Activated naive CD4-positive, alpha-beta T cell (primary cell): ENCODE data around the gene FOXP1.

Experiments used
- DNase-seq, 4 experiments: peaks; one replicate each; lab custom pipeline; 2025; lab: John Stamatoyannopoulos, UW

FOXP1 gene

DNA sequence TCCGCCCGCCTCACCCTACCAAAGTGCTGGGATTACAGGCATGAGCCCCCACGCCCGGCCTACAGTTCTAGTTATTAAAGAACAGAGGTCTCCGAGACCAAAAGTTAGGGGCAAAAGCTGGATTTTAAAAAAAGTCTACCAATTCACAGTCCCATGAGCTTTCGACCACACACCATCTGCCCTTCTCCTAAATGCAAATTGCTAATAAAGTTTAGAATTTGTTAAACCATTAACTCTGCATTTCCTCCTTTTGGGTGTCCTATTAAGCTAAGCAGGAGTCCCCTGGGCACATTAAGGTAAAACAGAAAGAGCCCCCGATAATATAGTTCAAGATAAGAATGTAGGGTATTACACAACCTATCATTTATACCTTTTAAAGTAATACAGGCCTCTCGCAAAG lies 322.7 kb downstream of the FOXP1 start:
- DNase-seq = no peak

DNA sequence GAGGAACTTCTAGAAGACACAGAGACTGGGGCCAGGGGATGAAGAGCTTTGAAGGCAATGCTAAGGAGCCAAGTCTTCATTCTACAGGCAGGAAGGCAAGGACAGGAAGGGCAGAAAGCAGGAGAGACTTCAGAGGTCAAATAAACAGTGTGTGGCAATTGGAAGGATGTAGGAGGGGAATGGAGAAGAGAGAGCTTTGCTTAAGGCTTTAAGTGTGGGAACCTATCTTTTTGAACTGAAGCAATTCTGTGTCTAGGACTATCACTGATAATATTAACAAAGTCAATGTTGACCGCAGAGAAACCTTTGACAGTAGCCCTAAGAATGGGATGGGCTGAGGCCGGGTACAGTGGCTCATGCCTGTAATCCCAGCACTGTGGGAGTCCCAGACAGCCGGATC lies 325.0 kb downstream of the FOXP1 start:
- no peak for DNase-seq

DNA sequence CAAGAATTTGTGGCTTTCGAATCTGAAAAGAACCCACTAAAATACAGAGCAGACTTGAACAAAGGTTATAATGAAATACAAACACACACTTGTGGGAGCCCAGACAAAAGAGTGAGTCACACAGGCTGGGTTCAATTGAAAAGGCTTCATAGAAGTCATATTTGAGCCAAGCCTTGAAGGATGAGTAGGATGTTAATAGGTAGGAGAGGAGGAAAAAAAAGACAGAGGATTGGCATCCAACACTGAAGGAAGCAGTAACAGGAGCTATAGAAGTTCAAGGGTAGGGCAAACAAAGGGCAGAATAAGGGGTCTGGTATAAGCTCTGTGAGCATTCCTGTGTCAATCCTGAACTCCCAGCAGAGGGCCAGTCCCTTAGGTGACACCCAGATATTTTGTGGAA lies 325.4 kb downstream of the FOXP1 start:
- DNase-seq = no peak

DNA sequence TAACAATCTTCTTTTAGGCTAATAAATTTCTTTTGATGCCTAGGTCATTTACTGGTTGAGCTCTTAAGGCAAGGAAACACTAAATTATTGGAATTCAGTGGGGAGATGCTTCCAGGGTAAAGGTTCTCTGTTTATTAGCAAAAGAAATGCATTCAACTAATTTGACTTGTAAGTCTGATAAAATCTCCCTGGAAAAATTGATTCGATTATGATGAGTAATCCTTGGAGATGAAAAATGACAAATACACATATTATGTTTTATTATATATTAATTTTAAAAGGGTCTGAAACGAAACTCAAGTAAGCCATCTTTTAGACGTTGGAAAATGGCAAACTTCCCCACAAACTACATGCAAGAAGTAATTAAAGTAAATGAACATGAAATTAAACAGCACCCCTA lies 328.0 kb downstream of the FOXP1 start:
- DNase-seq = no peak

DNA sequence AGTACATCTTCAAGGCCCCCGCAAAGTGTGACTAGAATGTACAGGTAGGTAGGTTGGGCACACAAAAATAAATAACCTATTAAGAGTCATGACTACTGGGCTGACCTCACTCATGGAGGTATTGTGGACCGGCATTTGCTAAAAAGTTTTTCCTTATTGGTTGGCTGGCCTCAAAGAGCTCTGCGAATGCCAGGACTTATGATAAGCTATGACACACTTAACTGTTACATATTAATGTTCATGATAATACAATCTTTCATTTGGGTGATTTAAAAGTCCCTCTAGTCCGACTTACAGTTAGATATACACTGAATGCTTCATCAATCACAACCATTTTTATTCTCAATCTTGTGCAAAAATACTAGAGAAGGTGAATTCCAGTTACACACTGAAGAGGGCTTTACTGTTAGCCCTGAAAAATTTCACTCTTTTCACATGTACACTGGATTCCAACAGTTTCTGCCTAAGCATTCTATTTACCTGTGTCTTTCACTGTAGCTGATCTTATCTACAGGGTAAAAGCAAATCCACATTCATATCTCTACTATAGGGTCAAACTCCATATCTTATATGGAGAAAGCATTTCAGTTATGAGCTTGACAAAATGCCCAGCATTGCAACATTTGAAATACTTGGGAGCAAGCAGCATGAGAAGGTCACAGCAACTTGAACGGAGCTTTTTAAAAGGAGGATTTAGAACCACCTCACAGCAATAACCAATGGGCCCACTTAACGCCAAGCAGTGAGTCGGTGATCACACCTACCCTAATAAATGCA lies 329.1 kb downstream of the FOXP1 start:
- DNase-seq = no peak

DNA sequence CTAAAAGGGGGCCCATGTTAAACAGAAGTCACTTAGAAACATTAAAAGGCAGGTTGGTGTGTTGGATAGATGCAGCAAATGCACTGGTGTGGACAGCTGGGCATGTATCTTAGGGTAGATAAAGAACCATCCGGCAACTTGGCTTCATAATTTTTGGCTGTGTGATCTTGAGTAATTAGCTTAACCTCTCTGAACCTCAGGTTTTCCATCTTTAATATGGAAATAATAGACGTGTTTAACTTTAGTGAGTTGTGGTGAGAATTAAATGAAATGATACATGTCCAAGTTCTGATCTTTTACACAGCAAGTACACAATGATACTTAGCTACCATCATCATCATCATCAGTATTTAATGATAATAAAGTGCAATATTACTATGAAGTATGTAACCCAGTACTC lies 330.4 kb downstream of the FOXP1 start:
- DNase-seq = no peak

DNA sequence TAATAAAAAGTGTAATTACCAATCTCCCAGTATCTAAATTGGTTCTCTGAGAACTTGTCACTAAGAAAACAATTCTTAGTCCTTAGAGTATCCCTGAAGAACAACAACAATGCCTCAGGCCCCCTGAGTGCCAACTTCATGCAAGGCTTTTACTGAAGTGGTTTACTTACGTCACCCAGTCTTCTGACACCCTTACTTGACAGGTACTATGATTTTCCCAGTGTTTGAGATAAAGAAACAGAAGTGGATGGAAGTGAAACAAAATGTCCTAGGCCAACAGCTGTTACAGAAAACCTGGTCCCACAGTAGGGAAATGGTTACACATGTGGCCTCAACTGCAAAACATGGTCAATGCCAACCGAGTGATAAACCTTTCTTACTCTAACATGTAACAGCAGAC lies 331.1 kb downstream of the FOXP1 start:
- DNase-seq = no peak

DNA sequence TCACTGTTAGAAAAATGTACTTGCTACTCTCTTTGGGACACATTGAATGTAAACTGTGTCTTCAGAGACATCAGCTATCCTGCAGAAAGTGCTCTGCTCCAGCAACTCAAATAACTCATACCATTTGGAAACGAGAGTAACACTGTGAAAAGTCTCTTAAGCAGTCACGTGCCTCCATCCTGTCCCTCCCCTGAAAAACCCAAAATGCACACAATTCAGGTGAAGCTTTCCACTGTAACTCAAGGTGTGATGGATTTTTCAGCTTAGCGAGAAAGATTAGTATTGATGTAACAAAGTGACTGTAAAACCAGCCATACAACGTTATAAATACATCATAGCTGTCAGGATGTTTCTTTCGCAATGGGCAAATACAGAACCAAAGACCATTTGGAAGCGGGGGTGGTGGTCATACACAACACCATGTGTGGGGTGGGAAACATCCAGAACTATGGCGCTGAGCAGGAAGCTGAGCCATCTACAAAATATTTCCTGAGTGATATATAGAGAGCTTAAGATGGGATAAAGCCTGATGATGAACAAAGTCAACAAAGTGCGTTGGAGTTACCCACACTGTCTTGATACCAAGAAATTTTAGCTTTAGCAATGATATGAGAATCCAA lies 332.3 kb downstream of the FOXP1 start:
- DNase-seq = no peak

DNA sequence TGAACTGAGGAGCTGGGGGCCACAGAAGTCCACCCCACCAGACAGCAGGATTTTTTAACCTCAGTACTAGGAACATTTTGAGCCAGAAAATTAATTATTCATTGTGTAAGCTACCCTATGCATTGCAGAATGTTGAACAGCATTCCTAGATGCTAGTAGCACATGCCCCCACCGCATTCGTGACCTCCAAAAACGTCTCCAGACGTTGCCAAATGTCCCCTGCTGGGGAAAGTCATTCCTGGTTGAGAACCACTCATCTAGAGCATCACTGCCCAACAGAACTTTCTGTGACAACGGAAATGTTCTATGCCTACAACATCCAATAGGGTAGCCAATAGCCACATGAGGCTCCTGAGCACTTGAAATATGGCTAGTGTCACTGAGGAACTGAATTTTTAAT lies 333.5 kb downstream of the FOXP1 start:
- DNase-seq = no peak

DNA sequence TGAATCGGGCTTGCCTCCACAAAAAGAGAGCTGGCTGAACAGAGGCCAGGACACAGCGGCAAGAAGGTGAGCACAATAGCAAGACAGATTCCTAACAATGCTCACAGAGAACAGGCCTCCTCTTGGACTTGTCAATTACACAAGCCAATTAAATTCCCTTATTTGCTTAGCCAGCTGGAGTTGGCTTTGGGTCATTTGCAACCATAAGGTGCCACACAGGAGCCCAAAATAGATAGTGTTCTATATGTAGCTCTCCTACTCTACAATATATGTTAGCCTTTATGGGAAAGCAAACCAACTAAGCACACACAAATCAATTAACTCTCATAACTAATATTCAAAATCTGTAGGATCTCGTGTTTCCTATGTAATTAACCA lies 335.6 kb downstream of the FOXP1 start:
- no peak for DNase-seq

DNA sequence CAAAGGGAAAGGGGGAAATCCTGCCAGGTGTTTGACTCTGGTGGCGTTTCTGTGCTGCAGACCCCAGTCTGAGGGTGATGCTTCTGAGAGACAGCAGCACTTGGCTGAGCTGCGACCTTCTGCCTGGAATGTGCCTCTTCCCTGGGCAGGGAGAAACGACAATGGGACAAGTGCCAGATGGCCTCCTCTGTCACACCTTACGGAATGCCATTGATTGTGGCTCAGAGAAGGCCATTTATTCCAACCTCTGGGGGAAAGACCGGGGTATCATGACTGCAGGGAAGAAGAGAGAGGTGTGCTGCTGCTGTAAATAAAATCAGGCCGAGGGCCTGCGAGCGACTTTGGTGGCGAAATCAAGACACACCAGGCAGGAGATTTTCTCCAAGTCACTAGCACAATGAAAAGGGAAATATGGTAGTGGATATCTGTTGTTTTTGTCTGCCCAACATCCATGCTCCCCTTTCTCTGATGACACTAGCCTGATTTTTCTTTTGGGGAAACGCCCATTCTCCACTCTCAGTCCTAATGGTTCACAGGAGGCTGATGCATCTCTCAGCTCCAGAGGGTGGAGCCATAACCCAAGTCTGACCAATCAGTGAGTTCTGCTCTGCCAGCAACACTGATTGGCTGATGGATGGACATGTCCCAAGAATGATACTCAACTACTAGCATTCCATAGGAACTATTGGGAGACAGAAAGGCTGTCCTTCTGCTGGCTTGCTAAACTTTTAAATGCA lies 336.1 kb downstream of the FOXP1 start:
- DNase-seq = no peak

DNA sequence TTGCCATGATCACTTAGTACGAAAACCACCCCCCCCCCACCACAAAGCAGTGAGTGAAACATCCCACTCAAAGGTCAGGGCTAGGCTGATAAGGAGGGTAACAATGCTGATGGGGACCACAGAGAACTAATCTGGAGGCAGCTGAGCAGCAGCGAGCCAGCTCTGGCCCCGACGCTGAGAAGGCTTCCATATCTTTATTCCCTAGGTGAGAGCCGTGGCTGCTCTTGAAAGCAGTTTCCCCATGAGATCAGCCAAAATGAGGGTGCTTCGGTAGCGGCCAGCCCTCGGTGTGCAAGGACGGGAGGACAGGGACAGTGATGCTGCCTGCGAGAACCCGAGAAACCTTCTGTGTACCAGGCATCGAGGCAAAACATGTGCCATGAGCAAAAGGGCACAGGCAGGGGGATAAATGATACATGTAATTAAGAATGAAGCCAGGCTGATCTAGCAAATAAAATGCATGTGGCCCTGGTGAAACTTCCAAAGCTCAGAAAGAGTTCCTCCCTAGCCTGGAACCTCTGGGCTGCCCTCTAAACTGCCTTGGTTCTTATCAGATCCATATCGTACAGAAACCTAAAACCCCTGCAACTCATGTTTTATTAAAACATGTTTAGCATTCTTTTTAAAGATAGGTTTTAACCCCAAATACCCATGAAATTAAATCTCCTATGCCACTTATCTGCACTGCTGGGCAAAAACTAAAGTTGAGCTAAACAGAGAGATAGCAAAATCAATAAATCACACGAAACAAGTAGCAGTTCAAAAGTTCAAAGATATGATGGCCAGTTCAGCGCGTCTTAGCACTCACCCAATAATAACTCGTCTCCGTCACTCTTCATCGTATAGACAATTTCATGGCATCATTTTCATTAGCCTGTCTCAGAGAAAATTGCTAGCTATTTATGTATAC lies 337.3 kb downstream of the FOXP1 start:
- no peak for DNase-seq

DNA sequence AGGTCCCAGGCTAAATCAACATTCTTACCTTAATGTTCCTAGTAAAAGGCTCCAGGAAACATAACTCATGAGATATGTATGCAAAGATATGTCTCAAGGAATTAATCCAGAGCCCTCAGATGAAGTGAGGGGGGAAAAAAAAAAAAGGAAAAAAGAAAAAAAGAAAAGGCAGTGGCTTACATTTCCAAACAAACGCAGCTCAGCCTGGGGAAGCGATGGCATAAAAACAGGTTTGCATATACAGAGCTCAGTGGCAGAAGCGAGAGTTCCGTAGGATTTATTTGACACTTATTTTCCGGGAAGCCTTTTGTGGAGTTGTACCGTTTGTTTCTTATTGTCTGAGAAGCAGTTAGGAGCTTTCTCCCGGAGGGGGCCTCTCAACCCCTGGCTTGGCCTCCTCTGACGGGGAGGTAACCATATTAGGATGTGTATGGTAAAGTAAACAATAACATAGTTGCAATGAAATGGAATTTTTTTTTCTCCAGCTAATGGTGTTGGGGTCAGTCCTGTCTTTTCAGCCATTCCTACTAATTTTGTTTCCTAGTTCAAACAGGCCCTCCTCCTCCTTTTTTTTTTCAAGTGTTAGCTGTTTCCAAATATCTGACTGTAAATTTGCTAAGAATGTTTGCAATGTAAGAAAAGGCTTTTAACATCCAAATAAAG lies 338.6 kb downstream of the FOXP1 start:
- no peak for DNase-seq

DNA sequence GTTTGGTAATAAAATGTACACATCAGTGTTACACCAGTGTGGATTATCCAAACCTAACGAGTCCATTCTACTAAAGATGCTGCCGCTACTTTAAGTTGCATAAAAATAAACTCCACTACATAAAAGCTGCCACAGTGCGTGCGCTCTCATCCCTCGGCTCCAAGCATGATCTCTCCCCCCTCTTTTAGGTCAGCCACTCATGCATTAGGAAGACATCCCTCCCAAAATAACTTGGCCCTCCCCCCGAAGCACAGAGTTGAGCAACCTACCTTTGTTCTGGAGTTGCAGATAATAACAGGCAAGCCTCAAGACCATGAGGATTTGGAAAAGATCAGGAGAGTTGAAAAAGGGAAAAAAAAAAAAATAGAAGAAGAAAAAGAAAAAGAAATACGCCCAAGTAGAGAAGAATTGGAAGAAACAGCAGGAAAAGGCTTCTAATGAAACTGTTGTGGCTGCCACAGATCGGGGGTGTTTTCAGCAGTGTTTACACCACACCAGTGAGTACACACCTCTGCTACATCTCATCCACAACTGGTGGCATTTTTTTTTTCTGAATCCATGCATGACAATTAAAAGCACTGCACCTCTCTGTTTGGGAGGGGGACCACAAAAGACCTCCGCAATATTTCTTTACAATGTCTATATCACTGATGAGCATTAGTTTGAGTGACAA lies 339.2 kb downstream of the FOXP1 start:
- DNase-seq = no peak

DNA sequence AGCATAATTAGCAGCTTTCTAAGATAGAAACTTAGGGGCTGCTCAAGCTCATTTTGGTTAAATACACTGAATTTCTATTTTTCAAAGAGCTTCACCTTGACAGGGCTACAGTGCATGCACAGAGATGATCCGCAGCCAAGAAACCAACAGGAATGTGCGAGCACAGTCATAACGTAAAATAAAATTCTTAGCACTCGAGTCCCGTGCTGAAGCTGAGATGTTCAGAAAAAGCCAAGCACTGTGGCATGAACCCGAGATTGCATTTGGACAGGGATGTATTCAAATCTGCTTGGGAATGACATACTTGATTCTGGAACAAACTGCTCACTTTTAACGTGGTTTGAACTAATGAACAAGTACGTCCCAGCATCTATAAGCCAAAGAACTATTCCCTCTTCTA lies 340.3 kb downstream of the FOXP1 start:
- no peak for DNase-seq

DNA sequence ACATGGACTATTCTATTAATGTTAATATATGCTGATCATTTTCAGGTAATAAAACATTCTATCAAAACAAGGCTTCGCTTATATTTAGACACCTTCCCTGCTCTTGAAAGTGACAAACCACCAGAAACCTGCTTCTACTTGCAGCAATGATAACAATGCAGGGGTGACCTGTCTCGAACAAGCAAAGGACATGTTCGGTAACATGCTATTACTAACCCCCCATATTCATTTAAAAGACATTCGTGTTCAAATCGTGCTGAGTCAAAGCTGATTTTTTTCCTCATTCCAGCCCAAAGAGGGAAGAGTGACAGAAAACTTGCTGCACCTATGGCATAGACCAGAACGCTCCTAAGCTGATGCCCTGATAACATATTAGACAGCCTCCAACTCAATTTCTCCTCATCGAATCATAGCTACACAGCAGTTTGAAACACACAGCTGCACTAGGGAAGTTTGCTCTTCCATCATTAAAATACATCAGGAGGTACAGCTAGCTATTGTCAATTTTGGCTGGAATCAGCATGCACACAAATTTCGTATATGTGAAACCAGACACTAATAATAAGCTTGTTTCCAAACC lies 341.5 kb downstream of the FOXP1 start:
- no peak for DNase-seq

DNA sequence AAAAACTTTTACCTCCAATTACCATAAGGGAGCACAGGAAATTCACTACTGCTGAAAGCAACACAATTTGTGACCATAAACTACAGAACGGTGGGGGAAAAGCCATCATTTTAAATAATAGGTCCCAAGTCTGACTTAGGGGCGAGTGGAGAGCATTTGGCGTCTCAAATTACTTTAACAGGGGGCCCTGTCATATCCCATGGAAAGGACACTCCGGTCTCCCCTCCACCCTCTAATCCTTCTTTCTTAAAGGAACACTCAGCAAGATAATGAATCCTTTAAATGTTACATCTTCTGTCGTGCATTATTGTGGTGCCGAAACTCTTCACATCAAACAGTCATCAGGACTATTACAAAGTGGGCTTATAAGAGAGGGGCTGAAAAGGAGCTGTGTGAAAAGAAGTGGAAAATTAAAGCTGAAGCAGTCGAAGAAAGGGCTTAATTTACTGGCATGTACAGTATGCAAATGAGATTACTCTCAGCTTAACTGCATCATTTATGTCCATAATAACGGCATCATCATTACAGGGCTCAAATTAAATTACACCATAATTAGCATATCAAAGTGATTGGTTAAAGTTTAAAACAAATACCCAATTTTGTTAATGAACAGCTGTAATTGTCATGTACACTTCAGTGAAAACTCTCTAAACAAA lies 342.2 kb downstream of the FOXP1 start:
- DNase-seq = no peak

DNA sequence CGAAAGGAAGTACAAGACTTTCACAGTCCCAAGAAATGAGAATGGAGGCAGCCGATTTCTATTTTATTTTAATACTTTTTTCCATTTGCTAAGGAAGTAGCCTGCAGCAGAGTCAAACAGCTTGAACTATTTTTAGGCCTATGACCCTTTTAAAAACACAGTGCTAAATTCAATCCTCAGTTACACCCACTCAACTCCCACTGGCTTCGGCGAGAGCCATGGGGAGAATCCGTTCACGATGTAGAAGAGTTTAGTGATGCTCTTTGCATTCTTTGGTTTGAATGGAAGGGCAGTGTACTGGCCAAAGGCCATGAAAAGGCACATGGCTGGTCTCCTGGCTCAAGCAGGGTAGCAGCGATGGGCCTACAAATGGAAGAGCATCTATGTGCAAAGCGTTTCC lies 343.5 kb downstream of the FOXP1 start:
- DNase-seq = no peak

DNA sequence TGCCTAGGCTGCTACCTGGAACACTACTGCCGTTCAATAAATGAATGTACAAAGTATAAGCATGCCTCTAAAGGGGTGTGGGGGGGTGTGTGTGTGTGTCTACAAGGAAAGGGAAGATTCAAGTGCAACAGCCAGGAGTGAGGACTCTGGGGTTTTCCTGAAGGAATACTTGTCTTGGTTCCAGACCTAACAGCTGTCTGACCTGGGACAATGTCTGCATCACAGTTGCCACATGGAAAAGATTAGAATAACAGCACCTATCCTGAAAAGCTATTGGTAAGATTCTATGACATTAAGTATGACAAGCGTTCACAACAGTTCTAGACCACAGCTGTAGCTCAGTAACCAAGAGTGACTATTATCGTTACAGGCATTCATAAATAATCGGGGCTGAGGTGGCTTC lies 345.2 kb downstream of the FOXP1 start:
- DNase-seq = no peak

DNA sequence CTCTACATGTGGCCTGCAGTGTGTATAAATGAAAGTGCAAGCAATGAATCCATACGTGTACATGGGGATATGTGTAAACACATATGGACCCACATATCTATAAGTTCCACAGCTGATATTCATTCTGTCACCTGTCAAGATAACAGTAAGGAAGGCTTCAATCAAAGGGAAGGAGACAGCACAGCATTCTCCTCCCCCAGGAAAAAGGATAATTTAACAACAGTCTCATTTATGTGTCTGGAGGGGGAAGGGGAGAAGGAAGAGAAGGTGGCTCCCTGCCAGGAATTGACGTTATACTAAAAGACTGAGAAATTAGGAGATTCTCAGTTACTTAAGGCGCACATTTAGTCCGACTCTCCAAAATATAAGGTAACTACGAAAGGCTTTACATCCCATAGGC lies 345.9 kb downstream of the FOXP1 start:
- no peak for DNase-seq
